Gastrocnemius medialis (tissue), 4 donors: Measurements from ENCODE around the gene RB1. TPM values are rescaled to one million over a fixed set of nuclear protein-coding genes. Genes with fewer than 3 reads are reported as not detected.
A peak's percentile ranks its signal among the peaks of the same experiment; 100 is the strongest.
"Not testable (repeated sequence)": the region's sequence is repeated elsewhere in the genome, so short reads cannot be mapped to it uniquely, and the experiment has no call there.

Experiments used
- ATAC-seq, 2 donors: fragments of 150-250 bp; one replicate each; pipeline ENCODE4 v1.9.1; 2016
- DNase-seq, 2 donors: peaks; one replicate each; pipeline ENCODE4 v3.0.0-alpha.2; 2019
- H3K27ac ChIP-seq, 4 donors: fragments of 200-600 bp; sonication (generic); 1 replicate in 1 of 4; 2 replicates in 3 of 4; pipeline ENCODE4 v1.5.1; 2016 to 2018; ENCODE audit warnings: mild to moderate bottlenecking in 2 of 4, moderate library complexity in 1 of 4
- H3K27me3 ChIP-seq, 3 donors: fragments of 200-600 bp; sonication (generic) in 2 of 3; 1 replicate in 1 of 3; 2 replicates in 2 of 3; pipeline versions ENCODE4 v1.5.1 to v1.6.0; 2016 to 2019; ENCODE audit warnings: mild to moderate bottlenecking in 1 of 3, moderate library complexity in 1 of 3
- H3K36me3 ChIP-seq, 2 donors: fragments of 200-600 bp; sonication (generic) in 1 of 2; one replicate each; pipeline ENCODE4 v1.5.1; 2017 to 2018
- H3K4me1 ChIP-seq, 2 donors: fragments of 200-600 bp; sonication (generic) in 1 of 2; one replicate each; pipeline ENCODE4 v1.5.1; 2016 to 2017; ENCODE audit warnings: mild to moderate bottlenecking in 2 of 2
- H3K4me3 ChIP-seq, 4 donors: fragments of 200-600 bp; sonication (generic) in 3 of 4; 1 replicate in 1 of 4; 2 replicates in 3 of 4; pipeline ENCODE4 v1.5.1; 2016 to 2019; ENCODE audit warnings: mild to moderate bottlenecking in 2 of 4
- H3K9me3 ChIP-seq, 3 donors: fragments of 200-600 bp; sonication (generic) in 2 of 3; 1 replicate in 1 of 3; 2 replicates in 2 of 3; pipeline ENCODE4 v1.5.1; 2016 to 2019
- POLR2A ChIP-seq, 2 donors: fragments of 450-650 bp; IDR thresholded peaks; one replicate each; pipeline ENCODE4 v1.6.1; 2017; ENCODE audit warnings: antibody characterized with exemption in 2 of 2, mild to moderate bottlenecking in 2 of 2, moderate library complexity in 2 of 2
- in situ Hi-C, 4 donors: fragments of 200-750 bp; cut with MboI; loops; one replicate each; pipeline versions ENCODE4 v1.15.0 to v1.8.0; 2017; ENCODE audit warnings: low sequenced_read_pairs in 4 of 4
- intact Hi-C: fragments of 100-400 bp; cut with DNase I; formaldehyde crosslinking; loops from one replicate; pipeline ENCODE4 v1.15.1; 2023; ENCODE audit warnings: low total_unique reads
- total RNA-seq, 4 donors: library from RNA; depleted of rRNA; stranded (reverse); fragments of >200 nt; gene quantifications; one replicate each; pipeline versions ENCODE4 v1.1.0 to v1.2.3, GENCODE V29; 2016
- TF ChIP-seq, protein P1 (sequence below), 5 experiments: fragments of 450-650 bp in 3 of 5; fragments of 200-600 bp in 2 of 5; sonication (generic) in 2 of 5; IDR thresholded peaks in 4 of 5; conservative IDR thresholded peaks in 1 of 5; 1 replicate in 4 of 5; 2 replicates in 1 of 5; pipeline ENCODE4 v1.5.1; 2016 to 2019; ENCODE audit warnings: antibody characterized with exemption in 5 of 5, mild to moderate bottlenecking in 3 of 5, moderate library complexity in 3 of 5

Gene RB1
- total RNA-seq, 4 donors from 2014 or later, result 29.3 to 45.6 (median 33.2) TPM

DNA sequence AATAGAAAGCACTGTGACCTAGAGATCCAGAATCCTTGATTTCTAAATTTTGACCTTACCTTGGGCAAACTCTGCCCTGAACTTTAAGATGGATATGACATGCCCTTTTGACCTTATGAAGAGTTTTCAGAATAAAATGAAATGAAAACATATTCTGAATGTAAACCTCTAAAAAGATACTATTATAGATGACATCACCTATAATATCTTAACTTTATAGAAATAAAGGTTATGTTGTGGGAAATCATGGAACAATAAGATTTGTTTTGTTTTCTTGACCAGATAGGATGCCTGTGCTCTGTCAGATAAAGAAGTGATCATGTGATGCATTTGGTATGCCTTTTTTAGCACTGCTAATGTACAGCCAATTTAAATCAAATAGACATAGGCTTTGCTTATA lies 122.5 kb downstream of the RB1 start:
- Histone ChIP-seq H3K27ac (no peak overlapping the region), H3K4me3 (no peak overlapping the region), H3K36me3 (no peaks in the 10 kb centered on the region), H3K4me1 (peaks cover 11 to 14% of the 10 kb centered on the region in 2 donors), H3K27me3 (no peaks in the 10 kb centered on the region), H3K9me3 (no peaks in the 10 kb centered on the region)
- no peak for DNase-seq
- intact Hi-C loops (no loop called here), in situ Hi-C loops (no loop called here)
- TF ChIP-seq POLR2A (IDR thresholded peaks at IDR 0.05), result no peak
- TF ChIP-seq, protein P1, sequence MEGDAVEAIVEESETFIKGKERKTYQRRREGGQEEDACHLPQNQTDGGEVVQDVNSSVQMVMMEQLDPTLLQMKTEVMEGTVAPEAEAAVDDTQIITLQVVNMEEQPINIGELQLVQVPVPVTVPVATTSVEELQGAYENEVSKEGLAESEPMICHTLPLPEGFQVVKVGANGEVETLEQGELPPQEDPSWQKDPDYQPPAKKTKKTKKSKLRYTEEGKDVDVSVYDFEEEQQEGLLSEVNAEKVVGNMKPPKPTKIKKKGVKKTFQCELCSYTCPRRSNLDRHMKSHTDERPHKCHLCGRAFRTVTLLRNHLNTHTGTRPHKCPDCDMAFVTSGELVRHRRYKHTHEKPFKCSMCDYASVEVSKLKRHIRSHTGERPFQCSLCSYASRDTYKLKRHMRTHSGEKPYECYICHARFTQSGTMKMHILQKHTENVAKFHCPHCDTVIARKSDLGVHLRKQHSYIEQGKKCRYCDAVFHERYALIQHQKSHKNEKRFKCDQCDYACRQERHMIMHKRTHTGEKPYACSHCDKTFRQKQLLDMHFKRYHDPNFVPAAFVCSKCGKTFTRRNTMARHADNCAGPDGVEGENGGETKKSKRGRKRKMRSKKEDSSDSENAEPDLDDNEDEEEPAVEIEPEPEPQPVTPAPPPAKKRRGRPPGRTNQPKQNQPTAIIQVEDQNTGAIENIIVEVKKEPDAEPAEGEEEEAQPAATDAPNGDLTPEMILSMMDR (IDR thresholded peaks at IDR 0.05 in 4 of 5, conservative IDR thresholded peaks at IDR 0.05 in 1 of 5), result no peak
- no peak for ATAC-seq

DNA sequence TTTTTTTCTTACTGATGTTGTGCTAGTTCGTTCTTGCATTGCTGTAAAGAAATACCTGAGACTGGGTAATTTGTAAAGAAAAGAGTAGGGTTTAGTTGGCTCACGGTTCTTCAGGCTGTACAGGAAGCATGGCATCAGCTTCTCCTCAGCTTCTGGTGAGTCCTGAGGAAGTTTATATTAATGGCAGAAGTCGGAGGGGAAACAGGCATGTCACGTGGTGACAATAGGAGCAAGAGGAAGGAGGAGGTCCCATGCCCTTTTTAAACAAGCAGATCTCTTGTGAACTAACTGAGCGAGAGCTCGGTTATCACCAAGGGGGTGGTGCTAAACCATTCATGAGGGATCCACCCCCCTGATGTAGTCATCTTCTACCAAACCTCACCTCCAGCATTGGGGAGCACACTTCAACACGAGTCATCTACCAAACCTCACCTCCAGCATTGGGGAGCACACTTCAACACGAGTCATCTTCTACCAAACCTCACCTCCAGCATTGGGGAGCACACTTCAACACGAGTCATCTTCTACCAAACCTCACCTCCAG lies 123.3 kb downstream of the RB1 start:
- DNase-seq, H3K27me3 ChIP-seq, H3K4me3 ChIP-seq, H3K9me3 ChIP-seq, in situ Hi-C loops, ATAC-seq, H3K36me3 ChIP-seq, intact Hi-C loops, H3K27ac ChIP-seq: not testable (repeated sequence)
- peaks cover 18 to 21% of the 10 kb centered on the region in 2 donors for H3K4me1 ChIP-seq

DNA sequence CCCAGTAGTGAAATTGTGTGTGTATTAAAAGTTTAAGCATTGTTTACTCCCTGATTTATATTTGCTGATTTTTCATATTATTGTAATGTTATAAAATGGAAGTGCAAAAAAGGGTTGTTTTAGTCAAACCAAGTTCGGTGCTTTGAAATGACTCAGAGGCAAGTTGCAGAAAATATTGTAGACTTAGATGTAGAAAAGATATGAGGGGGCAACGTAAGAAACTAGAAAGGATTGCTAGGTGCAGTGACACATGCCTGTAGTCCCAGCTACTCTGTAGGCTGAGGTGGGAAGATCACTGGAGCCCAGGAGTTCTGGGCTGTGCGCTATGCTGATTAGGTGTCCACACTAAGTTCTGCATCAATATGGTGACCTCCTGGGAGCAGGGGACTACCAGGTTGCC lies 125.5 kb downstream of the RB1 start:
- Histone ChIP-seq H3K4me3 (no peak overlapping the region), H3K4me1 (peaks cover 29 to 32% of the 10 kb centered on the region in 2 donors), H3K36me3 (no peaks in the 10 kb centered on the region), H3K9me3 (no peaks in the 10 kb centered on the region), H3K27me3 (no peaks in the 10 kb centered on the region), H3K27ac (no peak overlapping the region)
- intact Hi-C loops (no loop called here), in situ Hi-C loops (no loop called here)
- DNase-seq (no peak), ATAC-seq (no peak)
- TF ChIP-seq POLR2A (IDR thresholded peaks at IDR 0.05), result no peak
- TF ChIP-seq, protein P1 (IDR thresholded peaks at IDR 0.05 in 4 of 5, conservative IDR thresholded peaks at IDR 0.05 in 1 of 5), result no peak

DNA sequence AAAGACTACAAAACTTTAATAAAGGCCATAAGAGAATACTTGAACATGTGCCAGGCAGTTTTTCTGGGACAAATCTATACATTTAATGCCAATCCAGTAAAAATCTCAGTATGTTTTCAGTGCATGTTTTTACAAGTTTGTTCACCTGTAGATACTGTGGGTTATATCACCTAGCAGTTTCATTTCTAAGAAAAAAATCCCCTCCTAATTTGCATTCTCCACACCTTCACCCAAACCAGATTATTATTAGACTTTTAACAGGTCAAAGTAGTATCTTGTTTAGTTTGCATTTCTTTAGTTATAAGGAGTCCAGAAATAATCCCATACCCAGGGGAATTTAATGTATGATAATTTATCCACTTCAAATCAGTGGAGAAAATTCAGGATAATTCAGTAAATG lies 126.3 kb downstream of the RB1 start:
- in situ Hi-C loops (no loop called here), intact Hi-C loops (no loop called here)
- H3K9me3 ChIP-seq, result no peaks in the 10 kb centered on the region
- H3K4me3 ChIP-seq, result no peak overlapping the region
- no peaks in the 10 kb centered on the region for H3K36me3 ChIP-seq
- peaks cover 29 to 32% of the 10 kb centered on the region in 2 donors for H3K4me1 ChIP-seq
- ATAC-seq (no peak), DNase-seq (no peak)
- TF ChIP-seq POLR2A (IDR thresholded peaks at IDR 0.05), result no peak
- TF ChIP-seq, protein P1 (IDR thresholded peaks at IDR 0.05 in 4 of 5, conservative IDR thresholded peaks at IDR 0.05 in 1 of 5), result no peak
- peak overlapping the region in 1 of 4 donors; percentile 15 for H3K27ac ChIP-seq
- no peaks in the 10 kb centered on the region for H3K27me3 ChIP-seq

DNA sequence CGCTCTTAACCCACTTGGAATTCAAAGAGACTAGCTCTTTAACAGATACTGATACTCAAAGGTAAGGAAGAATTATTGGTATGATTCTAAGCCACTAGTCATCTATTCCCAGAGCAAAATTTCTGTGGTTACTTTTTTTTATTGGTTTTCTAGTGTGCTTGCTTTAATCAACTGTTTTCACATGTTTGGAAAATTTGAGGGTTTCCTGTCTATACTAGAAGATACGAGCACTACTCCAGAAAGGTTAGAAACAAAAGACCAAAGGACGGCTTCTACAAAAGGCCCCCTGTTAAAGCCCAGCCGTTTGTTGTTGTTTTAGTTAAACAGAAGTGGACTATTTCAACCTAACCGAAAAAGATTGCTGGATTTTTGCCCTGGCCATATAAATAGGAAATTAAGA lies 127.9 kb downstream of the RB1 start:
- Histone ChIP-seq H3K9me3 (no peaks in the 10 kb centered on the region), H3K36me3 (no peaks in the 10 kb centered on the region), H3K27ac (peak overlapping the region; percentile 30 to 63 (median 49)), H3K27me3 (no peaks in the 10 kb centered on the region), H3K4me3 (no peak overlapping the region), H3K4me1 (peaks cover 32 to 34% of the 10 kb centered on the region in 2 donors)
- TF ChIP-seq, protein P1 (IDR thresholded peaks at IDR 0.05 in 4 of 5, conservative IDR thresholded peaks at IDR 0.05 in 1 of 5), result no peak
- no peak for TF ChIP-seq POLR2A (IDR thresholded peaks at IDR 0.05)
- intact Hi-C loops, result no loop called here
- in situ Hi-C loops, result no loop called here
- DNase-seq (no peak), ATAC-seq (no peak)
